Spinal cord (tissue), 10 donors: ENCODE measurements around the gene TPX2. TPM values are rescaled to one million over a fixed set of nuclear protein-coding genes. Genes with fewer than 3 reads are reported as not detected.
"Not testable (repeated sequence)": the region's sequence is repeated elsewhere in the genome, so short reads cannot be mapped to it uniquely, and the experiment has no call there.

ENCODE experiments used
- DNase-seq, 6 donors: peaks; one replicate each; pipeline versions ENCODE4 v3.0.0 to v3.0.0-alpha.2; 2013 to 2015; ENCODE audit warnings: low spot score in 6 of 6, low read depth in 4 of 6
- H3K27ac ChIP-seq: one replicate; pipeline ENCODE4 v1.5.1; 2013; ENCODE audit warnings: low read depth, low read length, control low read depth
- H3K27me3 ChIP-seq: one replicate; pipeline ENCODE4 v1.6.1; 2013; ENCODE audit warnings: low read length; ENCODE audit not compliant: control insufficient read depth, insufficient read depth
- H3K36me3 ChIP-seq: one replicate; pipeline ENCODE4 v1.6.1; 2013; ENCODE audit warnings: low read length; ENCODE audit not compliant: control insufficient read depth, insufficient read depth
- H3K4me1 ChIP-seq: one replicate; pipeline ENCODE4 v1.6.1; 2013; ENCODE audit warnings: low read length; ENCODE audit not compliant: control insufficient read depth, insufficient read depth
- H3K4me3 ChIP-seq: one replicate; pipeline ENCODE4 v1.5.1; 2013; ENCODE audit warnings: low read depth, low read length, control low read depth
- H3K9me3 ChIP-seq: one replicate; pipeline ENCODE4 v1.6.1; 2013; ENCODE audit warnings: low read length; ENCODE audit not compliant: control insufficient read depth, insufficient read depth
- WGBS: methylation state at CpG from one replicate; pipeline ENCODE4 v1.1.5; 2013; ENCODE audit warnings: missing lambda C conversion rate; ENCODE audit not compliant: insufficient coverage; 5-methylcytosine and 5-hydroxymethylcytosine counted together
- polyA plus RNA-seq, 2 donors: library from polyadenylated mRNA; unstranded; fragments of 120-200 nt; gene quantifications; one replicate each; pipeline ENCODE4 v1.2.1, GENCODE V29; 2013; ENCODE audit not compliant: insufficient read length in 2 of 2
- total RNA-seq, 2 donors: library from RNA; depleted of rRNA in 1 of 2; stranded (reverse); fragments of 120-200 nt in 1 of 2; fragments of >200 nt in 1 of 2; gene quantifications; one replicate each; pipeline versions ENCODE4 v1.2.3 to v1.2.4, GENCODE V29; 2013 to 2014
- donor health status: healthy.

TPX2 gene
- total and polyA plus RNA-seq, 4 donors, result 14.4 to 31.8 (median 27.5) TPM

GRCh38 chr20:31811796-31812728, 73.0 kb downstream of the TPX2 start:
- DNase-seq, result no peak
- Histone ChIP-seq H3K4me3 (no peak overlapping the region), H3K4me1 (peaks cover 21% of the 10 kb centered on the region), H3K36me3 (no peaks in the 10 kb centered on the region), H3K27ac (no peak overlapping the region), H3K27me3 (no peaks in the 10 kb centered on the region), H3K9me3 (no peaks in the 10 kb centered on the region)
- 80% methylated on average over 9 of the region's 15 CpGs for WGBS

- Histone ChIP-seq H3K36me3 (no peaks in the 10 kb centered on the region), H3K27ac (no peak overlapping the region), H3K4me1 (peaks cover 21% of the 10 kb centered on the region), H3K9me3 (no peaks in the 10 kb centered on the region), H3K4me3 (no peak overlapping the region), H3K27me3 (no peaks in the 10 kb centered on the region)
- DNase-seq, result no peak
Observed at GRCh38 chr20:31813611-31814010, 74.5 kb downstream of the TPX2 start.

DNA sequence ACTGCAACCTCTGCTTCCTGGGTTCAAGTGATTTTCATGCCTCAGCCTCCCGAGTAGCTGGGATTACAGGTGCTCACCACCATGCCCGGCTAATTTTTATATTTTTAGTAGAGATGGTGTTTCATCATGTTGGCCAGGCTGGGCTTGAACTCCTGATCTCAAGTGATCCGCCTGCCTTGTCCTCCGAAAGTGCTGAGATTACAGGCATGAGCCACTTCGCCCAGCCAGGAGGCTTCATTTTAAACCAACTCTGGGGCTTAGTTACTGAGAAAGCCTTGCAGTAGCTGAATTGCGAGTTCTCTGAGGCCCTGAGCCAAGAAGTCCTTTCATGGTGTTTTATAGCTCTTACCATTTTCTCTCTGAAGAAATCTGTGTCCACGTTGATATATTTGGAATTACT, 75.1 kb downstream of the TPX2 start:
- not testable (repeated sequence) for H3K27ac ChIP-seq, H3K9me3 ChIP-seq, DNase-seq, H3K36me3 ChIP-seq, H3K27me3 ChIP-seq, H3K4me3 ChIP-seq
- WGBS, result 80% methylated on average over 6 of the region's 7 CpGs
- H3K4me1 ChIP-seq, result peaks cover 25% of the 10 kb centered on the region

DNA sequence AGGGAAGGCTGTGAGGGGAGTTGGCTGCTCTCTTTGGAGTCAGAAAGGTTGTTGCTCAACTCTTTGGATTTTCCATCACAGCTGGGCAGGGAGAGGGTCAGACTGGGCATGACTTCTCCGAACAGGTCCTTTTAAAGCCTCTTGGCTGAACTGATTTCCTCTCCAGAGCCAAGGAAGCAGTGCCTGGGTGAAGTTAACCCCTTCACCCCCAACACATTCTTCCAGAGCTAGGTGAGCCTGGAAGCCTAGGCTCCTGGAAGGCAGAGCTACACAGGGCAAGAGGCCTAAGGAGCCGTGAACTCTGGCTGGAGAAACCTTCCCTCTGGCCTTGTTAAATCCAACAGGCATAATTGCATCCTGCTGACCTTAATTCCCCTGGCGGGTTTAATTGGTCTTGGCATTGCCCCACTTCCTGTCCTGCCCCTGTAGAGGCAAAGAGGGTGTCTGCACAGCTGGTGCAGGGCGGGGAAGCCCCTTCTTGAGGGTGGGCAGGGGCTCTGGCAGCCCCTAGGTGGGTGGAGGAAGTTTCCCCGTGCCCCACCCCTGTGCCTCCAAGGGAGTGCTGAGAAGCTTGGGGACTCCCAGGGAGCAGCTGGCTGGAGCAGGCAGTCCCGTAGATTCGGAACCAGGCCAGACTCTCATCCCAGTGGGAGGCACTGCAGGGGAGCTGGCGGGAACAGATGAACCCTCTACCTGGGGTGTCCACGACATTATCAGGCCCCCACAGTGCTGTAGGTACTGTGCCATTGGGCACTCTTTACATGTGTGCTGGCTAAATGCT, 76.5 kb downstream of the TPX2 start:
- DNase-seq, result no peak
- WGBS, result 48% methylated on average over 9 of the region's 9 CpGs

GRCh38 chr20:31816221-31816620, 77.1 kb downstream of the TPX2 start:
- H3K4me3 ChIP-seq, result no peak overlapping the region
- H3K9me3 ChIP-seq, result no peaks in the 10 kb centered on the region
- H3K27me3 ChIP-seq, result no peaks in the 10 kb centered on the region
- no peak for DNase-seq
- WGBS, result no CpG with 5 or more reads among the region's 5 CpGs
- peaks cover 24% of the 10 kb centered on the region for H3K4me1 ChIP-seq
- no peak overlapping the region for H3K27ac ChIP-seq
- H3K36me3 ChIP-seq, result no peaks in the 10 kb centered on the region

More for the DNA sequence above, 76.5 kb downstream of the TPX2 start:
- Histone ChIP-seq H3K9me3 (no peaks in the 10 kb centered on the region), H3K27me3 (no peaks in the 10 kb centered on the region), H3K27ac (no peak overlapping the region), H3K36me3 (no peaks in the 10 kb centered on the region), H3K4me3 (no peak overlapping the region), H3K4me1 (peaks cover 28% of the 10 kb centered on the region)

GRCh38 chr20:31817461-31817860, 78.4 kb downstream of the TPX2 start:
- Histone ChIP-seq H3K36me3 (no peaks in the 10 kb centered on the region), H3K4me3 (no peak overlapping the region), H3K4me1 (peaks cover 20% of the 10 kb centered on the region), H3K9me3 (no peaks in the 10 kb centered on the region), H3K27ac (no peak overlapping the region), H3K27me3 (no peaks in the 10 kb centered on the region)
- DNase-seq, result no peak
- WGBS, result 88% methylated on average over 4 of the region's 5 CpGs

DNA sequence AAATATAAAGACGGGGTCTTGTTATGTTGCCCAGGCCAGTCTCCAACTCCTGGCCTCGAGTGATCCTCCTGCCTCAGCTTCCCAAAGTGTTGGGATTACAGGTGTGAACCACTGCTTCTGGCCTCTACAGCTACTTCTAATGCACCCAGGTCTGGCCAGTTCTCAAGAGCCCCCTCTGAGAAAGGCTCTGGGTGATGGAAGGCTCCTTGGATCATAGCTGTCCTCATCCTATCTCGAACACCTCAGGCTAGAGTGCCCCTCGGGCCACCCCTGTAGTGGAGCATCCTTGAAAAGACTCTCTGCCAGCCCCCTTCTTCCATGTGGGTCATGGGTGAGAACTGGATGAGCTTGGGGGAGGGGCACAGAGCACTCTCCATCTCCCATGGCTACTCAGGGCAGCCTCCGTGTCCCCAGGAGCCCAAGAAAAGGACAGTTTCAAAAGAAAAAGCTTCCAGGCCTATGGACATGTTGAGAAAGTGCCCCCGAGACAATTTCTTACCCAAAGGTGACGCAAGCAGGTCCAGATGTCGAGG, 79.4 kb downstream of the TPX2 start:
- no peak overlapping the region for H3K27ac ChIP-seq

DNA sequence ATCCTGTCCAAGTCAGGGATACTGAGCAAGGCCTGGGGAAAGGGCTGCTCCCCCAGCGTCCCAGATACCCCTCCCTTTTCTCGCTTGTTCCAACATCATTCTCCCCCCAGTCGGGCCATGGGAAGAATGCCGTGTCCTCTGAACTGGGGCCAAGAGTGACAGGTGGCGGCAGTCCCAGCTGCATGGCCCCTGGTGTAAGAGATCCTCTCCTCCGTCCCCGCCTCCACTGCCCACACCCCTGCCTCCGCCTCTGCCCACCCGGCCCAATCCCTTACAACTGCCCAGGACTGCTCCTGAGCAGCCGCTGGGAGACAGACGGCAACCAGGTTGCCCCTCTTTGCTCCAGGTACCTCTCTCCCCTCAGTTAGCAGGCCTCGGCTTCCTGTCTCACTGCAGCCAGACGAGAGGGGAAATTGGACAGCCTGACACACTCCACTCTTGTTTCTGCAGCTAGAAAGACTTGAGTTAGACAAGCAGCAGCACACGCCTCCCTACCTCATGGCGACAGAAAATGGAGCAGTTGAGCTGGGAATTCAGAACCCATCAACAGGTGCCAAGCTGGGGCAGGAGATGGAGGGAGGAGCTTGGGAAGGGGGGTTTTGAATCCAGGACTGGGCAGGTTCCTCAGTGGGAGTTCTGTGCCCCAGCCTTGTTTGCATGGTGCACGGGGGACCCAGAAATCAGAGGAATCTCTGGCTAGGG, 80.1 kb downstream of the TPX2 start, which contains the start of gene MYLK2:
Gene MYLK2, plus strand, starts transcription at position 274 of the 702 bp plus-strand sequence. Its CDS starts 225 bp downstream, at position 499.
- Histone ChIP-seq H3K27me3 (no peaks in the 10 kb centered on the region), H3K4me3 (no peak within 1 kb of the TSS), H3K9me3 (no peaks in the 10 kb centered on the region), H3K4me1 (peaks cover 32% of the 10 kb centered on the region), H3K36me3 (no peaks in the 10 kb centered on the region), H3K27ac (no peak within 1 kb of the TSS)
- 58% methylated on average over 16 of the region's 16 CpGs for WGBS
- no peak for DNase-seq

More for the DNA sequence above, 79.4 kb downstream of the TPX2 start:
- no peak for DNase-seq
- WGBS, result 87% methylated on average over 5 of the region's 8 CpGs
- Histone ChIP-seq H3K36me3 (no peaks in the 10 kb centered on the region), H3K4me1 (peaks cover 30% of the 10 kb centered on the region), H3K27me3 (no peaks in the 10 kb centered on the region), H3K4me3 (no peak overlapping the region), H3K9me3 (no peaks in the 10 kb centered on the region)

GRCh38 chr20:31820228-31820627, 81.1 kb downstream of the TPX2 start:
- Histone ChIP-seq H3K36me3 (no peaks in the 10 kb centered on the region), H3K27ac (no peak overlapping the region), H3K4me3 (no peak overlapping the region), H3K4me1 (peaks cover 30% of the 10 kb centered on the region), H3K27me3 (no peaks in the 10 kb centered on the region), H3K9me3 (no peaks in the 10 kb centered on the region)
- WGBS, result 75% methylated on average over 6 of the region's 6 CpGs
- no peak for DNase-seq
